Measurements from ENCODE around the gene FAM20C.

GRCh38 chr7:295155-296154, 103.1 kb downstream of the FAM20C start:
- no peak for TF ChIP-seq CTCF (IDR thresholded peaks at IDR 0.05; ENCODE audit: extremely low read depth in 1 of 2, insufficient read depth in 1 of 2, low read depth in 1 of 2, low read length in 2 of 2)
- TF ChIP-seq POLR2A (IDR thresholded peaks at IDR 0.05; ENCODE audit: low read depth, low read length): no peak
- TF ChIP-seq POLR2AphosphoS5 (IDR thresholded peaks at IDR 0.05; ENCODE audit: insufficient read depth, low read depth, low read length): no peak
